Stomach (tissue), 9 donors: ENCODE measurements around the gene HSPG2. TPM values are rescaled to one million over a fixed set of nuclear protein-coding genes. Genes with fewer than 3 reads are reported as not detected.

Experiments
- DNase-seq, 2 donors: peaks; one replicate each; pipeline versions ENCODE4 v3.0.0 to v3.0.0-alpha.2; 2013 to 2019
- H3K27ac ChIP-seq, 5 donors: fragments of 200-600 bp in 4 of 5; sonication (generic) in 4 of 5; one replicate each; pipeline ENCODE4 v1.5.1; 2013 to 2019; ENCODE audit warnings: mild to moderate bottlenecking in 1 of 5, moderate library complexity in 1 of 5
- H3K27me3 ChIP-seq, 3 donors: fragments of 200-600 bp; sonication (generic); one replicate each; pipeline ENCODE4 v1.5.1; 2017 to 2019; ENCODE audit warnings: mixed run types in 1 of 3
- H3K36me3 ChIP-seq, 4 donors: fragments of 200-600 bp; sonication (generic); 1 replicate in 3 of 4; 2 replicates in 1 of 4; pipeline ENCODE4 v1.5.1; 2016 to 2019
- H3K4me1 ChIP-seq, 4 donors: fragments of 200-600 bp; sonication (generic); one replicate each; pipeline ENCODE4 v1.5.1; 2016 to 2019
- H3K4me3 ChIP-seq, 4 donors: fragments of 200-600 bp; sonication (generic) in 3 of 4; one replicate each; pipeline ENCODE4 v1.5.1; 2016 to 2019; ENCODE audit warnings: mild to moderate bottlenecking in 1 of 4
- H3K9me3 ChIP-seq, 4 donors: fragments of 200-600 bp; sonication (generic); one replicate each; pipeline ENCODE4 v1.5.1; 2016 to 2019
- CTCF ChIP-seq, 7 experiments: fragments of 450-650 bp in 4 of 7; fragments of 200-600 bp in 3 of 7; sonication (generic) in 3 of 7; IDR thresholded peaks; one replicate each; pipeline ENCODE4 v1.5.1; 2016 to 2019; ENCODE audit warnings: antibody characterized with exemption in 7 of 7, control low read depth in 2 of 7, mild to moderate bottlenecking in 1 of 7
- EP300 ChIP-seq: sonication (generic); formaldehyde crosslinking; IDR thresholded peaks from one replicate; pipeline ENCODE4 v1.6.1; 2017; ENCODE audit warnings: antibody characterized with exemption
- POLR2A ChIP-seq, 4 donors: fragments of 450-650 bp; IDR thresholded peaks; one replicate each; pipeline ENCODE4 v1.6.1; 2016; ENCODE audit warnings: antibody characterized with exemption in 4 of 4, control low read depth in 2 of 4, mild to moderate bottlenecking in 1 of 4, moderate library complexity in 1 of 4
- POLR2AphosphoS5 ChIP-seq, 3 donors: sonication (generic); formaldehyde crosslinking; IDR thresholded peaks; one replicate each; pipeline ENCODE4 v1.6.1; 2016; ENCODE audit warnings: antibody characterized with exemption in 3 of 3
- WGBS, 5 donors: extraction: QIAGEN DNeasy Blood & Tissue Kit in 3 of 5; methylation state at CpG; one replicate each; pipeline versions ENCODE4 v1.1.5 to v1.1.7; 2013 to 2018; 5-methylcytosine and 5-hydroxymethylcytosine counted together
- intact Hi-C: fragments of 100-400 bp; cut with DNase I; formaldehyde crosslinking; loops from one replicate; pipeline ENCODE4 v1.15.1; 2023; ENCODE audit warnings: low total_unique reads
- polyA plus RNA-seq, 3 donors: library from polyadenylated mRNA; stranded (reverse); fragments of 200-250 nt; gene quantifications; one replicate each; pipeline ENCODE4 v1.2.3, GENCODE V29; 2013
- total RNA-seq, 5 donors: library from RNA; depleted of rRNA; stranded (reverse); fragments of >200 nt; gene quantifications; one replicate each; pipeline versions ENCODE4 v1.1.0 to v1.2.3, GENCODE V29; 2014 to 2016
- donor health status: healthy with polysubstance abuse.
- donor health status: Bipolar disorder and iron deficiency.
- donor health status: healthy.

The HSPG2 gene
- total and polyA plus RNA-seq, 8 donors: 21.7 to 504 (median 133) TPM

GRCh38 chr1:21866707-21867043 is 70.4 kb downstream of the HSPG2 start:
- intact Hi-C loops: no loop called here
- H3K36me3 ChIP-seq: peaks cover 62 to 85% (median 74%) of the 10 kb centered on the region in 4 donors
- peak overlapping the region in 2 of 5 donors; percentile 38 to 75 for H3K27ac ChIP-seq
- H3K4me1 ChIP-seq: peaks cover 12 to 58% (median 30%) of the 10 kb centered on the region in 4 donors
- no peaks in the 10 kb centered on the region for H3K27me3 ChIP-seq
- DNase-seq: no peak
- no peak overlapping the region for H3K4me3 ChIP-seq
- WGBS, 5 donors: 19 to 64% (median 36%) methylated on average over 1 of the region's 1 CpG
- no peaks in the 10 kb centered on the region for H3K9me3 ChIP-seq
- TF ChIP-seq POLR2A (IDR thresholded peaks at IDR 0.05): no peak
- TF ChIP-seq POLR2AphosphoS5 (IDR thresholded peaks at IDR 0.05): no peak
- no peak for TF ChIP-seq EP300
- TF ChIP-seq CTCF (IDR thresholded peaks at IDR 0.05): no peak

GRCh38 chr1:21865943-21866706 is 71.0 kb downstream of the HSPG2 start:
- Histone ChIP-seq H3K27me3 (no peaks in the 10 kb centered on the region), H3K4me3 (no peak overlapping the region), H3K27ac (peak overlapping the region in 3 of 5 donors; percentile 35 to 75 (median 38)), H3K36me3 (peaks cover 60 to 85% (median 74%) of the 10 kb centered on the region in 4 donors), H3K9me3 (no peaks in the 10 kb centered on the region), H3K4me1 (peaks cover 12 to 62% (median 30%) of the 10 kb centered on the region in 4 donors)
- intact Hi-C loops: no loop called here
- DNase-seq: peak in 1 of 2 donors; percentile 62
- TF ChIP-seq POLR2AphosphoS5 (IDR thresholded peaks at IDR 0.05) (no peak), CTCF (IDR thresholded peaks at IDR 0.05) (no peak), EP300 (no peak), POLR2A (IDR thresholded peaks at IDR 0.05) (no peak)
- WGBS, 5 donors: 60 to 70% (median 62%) methylated on average over 11 of the region's 11 CpGs

GRCh38 chr1:21865609-21865942 is 71.5 kb downstream of the HSPG2 start:
- TF ChIP-seq EP300 (no peak), POLR2AphosphoS5 (IDR thresholded peaks at IDR 0.05) (no peak), POLR2A (IDR thresholded peaks at IDR 0.05) (no peak), CTCF (IDR thresholded peaks at IDR 0.05) (no peak)
- H3K9me3 ChIP-seq: no peaks in the 10 kb centered on the region
- no peak overlapping the region for H3K4me3 ChIP-seq
- H3K4me1 ChIP-seq: peaks cover 12 to 58% (median 27%) of the 10 kb centered on the region in 4 donors
- H3K36me3 ChIP-seq: peaks cover 60 to 85% (median 74%) of the 10 kb centered on the region in 4 donors
- H3K27ac ChIP-seq: peak overlapping the region in 2 of 5 donors; percentile 35 to 75
- whole genome bisulfite sequencing, 5 donors: 86 to 94% (median 91%) methylated on average over 7 of the region's 7 CpGs
- intact Hi-C loops: no loop called here
- H3K27me3 ChIP-seq: no peaks in the 10 kb centered on the region
- no peak for DNase-seq

- peak overlapping the region in 2 of 5 donors; percentile 35 to 75 for H3K27ac ChIP-seq
- peaks cover 66 to 87% (median 76%) of the 10 kb centered on the region in 4 donors for H3K36me3 ChIP-seq
- intact Hi-C loops: no loop called here
Measured at GRCh38 chr1:21864730-21865129, 72.4 kb downstream of the HSPG2 start.

More at GRCh38 chr1:21864730-21865129, 72.4 kb downstream of the HSPG2 start:
- Histone ChIP-seq H3K27me3 (no peaks in the 10 kb centered on the region), H3K9me3 (no peaks in the 10 kb centered on the region), H3K4me3 (no peak overlapping the region), H3K4me1 (peaks cover 3 to 50% (median 19%) of the 10 kb centered on the region in 4 donors)
- 91 to 98% (median 92%) methylated on average over 6 to 27 of the region's 27 CpGs for WGBS, 5 donors
- no peak for DNase-seq
- no peak for TF ChIP-seq POLR2AphosphoS5 (IDR thresholded peaks at IDR 0.05)
- TF ChIP-seq EP300: no peak
- no peak for TF ChIP-seq CTCF (IDR thresholded peaks at IDR 0.05)
- no peak for TF ChIP-seq POLR2A (IDR thresholded peaks at IDR 0.05)
